A673 (cell line): ENCODE results near the gene AKAP3. TPM values are rescaled to one million over a fixed set of nuclear protein-coding genes. Genes with fewer than 3 reads are reported as not detected.

Source experiments
- BruUV-seq: library from RNA; stranded (reverse); fragments of 400-500 nt; replicated peaks from 2 replicates; lab custom pipeline; 2021; lab: Mats Ljungman, UMichigan
- CTCF ChIA-PET: fragments of 300-600 bp; sonication (Branson Sonifier 250); formaldehyde crosslinking; loops from one replicate; lab custom pipeline; 2022; ENCODE audit warnings: antibody characterized with exemption; lab: Charles Lee
- POLR2A ChIA-PET: fragments of 300-600 bp; sonication (Branson Sonifier 250); formaldehyde crosslinking; loops from one replicate; lab custom pipeline; 2022; ENCODE audit warnings: antibody characterized with exemption; ENCODE audit not compliant: low non-redundant PET; lab: Charles Lee
- DNase-seq: peaks from one replicate; pipeline ENCODE4 v3.0.0-alpha.2; 2015; ENCODE audit warnings: low spot score
- H3K27ac ChIP-seq: fragments of 200-600 bp; sonication (generic); 2 replicates; pipeline ENCODE4 v1.5.1; 2016; ENCODE audit warnings: mixed run types, low read depth, mild to moderate bottlenecking, mixed read lengths, antibody characterized with exemption, low read length; ENCODE audit not compliant: poor library complexity, severe bottlenecking
- H3K27me3 ChIP-seq: fragments of 200-600 bp; sonication (generic); replicated peaks from 2 replicates; pipeline ENCODE4 v1.6.1; 2017; ENCODE audit warnings: mixed run types, low read depth, mild to moderate bottlenecking, mixed read lengths, antibody characterized with exemption, low read length; ENCODE audit not compliant: insufficient read depth, poor library complexity
- H3K36me3 ChIP-seq: fragments of 200-600 bp; sonication (generic); 2 replicates; pipeline ENCODE4 v1.6.1; 2016; ENCODE audit warnings: mixed run types, mild to moderate bottlenecking, mixed read lengths, antibody characterized with exemption, low read length; ENCODE audit not compliant: insufficient read depth, poor library complexity, severe bottlenecking
- H3K4me1 ChIP-seq: fragments of 200-600 bp; sonication (generic); 2 replicates; pipeline ENCODE4 v1.6.1; 2017; ENCODE audit warnings: mixed run types, mild to moderate bottlenecking, mixed read lengths, antibody characterized with exemption, low read length; ENCODE audit not compliant: insufficient read depth, poor library complexity, severe bottlenecking
- H3K4me3 ChIP-seq: fragments of 200-600 bp; sonication (generic); 2 replicates; pipeline ENCODE4 v1.5.1; 2016; ENCODE audit warnings: low read depth, mixed run types, mild to moderate bottlenecking, mixed read lengths, low read length; ENCODE audit not compliant: poor library complexity, severe bottlenecking
- H3K9me3 ChIP-seq: fragments of 200-600 bp; sonication (generic); 2 replicates; pipeline ENCODE4 v1.6.1; 2016; ENCODE audit warnings: mixed run types, low read depth, mild to moderate bottlenecking, mixed read lengths, antibody characterized with exemption, low read length; ENCODE audit not compliant: poor library complexity, severe bottlenecking
- CTCF ChIP-seq: fragments of 300-800, 200-600 bp; sonication (generic); conservative IDR thresholded peaks from 2 replicates; pipeline ENCODE4 v1.5.1; 2017; ENCODE audit warnings: low read depth, mild to moderate bottlenecking, antibody characterized with exemption, low read length, moderate library complexity, mixed read lengths
- EZH2 ChIP-seq: fragments of 200-600 bp; sonication (generic); IDR thresholded peaks from 2 replicates; pipeline ENCODE4 v1.6.1; 2017; ENCODE audit warnings: borderline replicate concordance, low read depth, mild to moderate bottlenecking, mixed read lengths, antibody characterized with exemption, low read length; ENCODE audit not compliant: poor library complexity, severe bottlenecking
- intact Hi-C: fragments of 100-400 bp; cut with micrococcal nuclease; formaldehyde crosslinking; loops from one replicate; pipeline ENCODE4 v1.10.0; 2022; ENCODE audit not compliant: unreplicated experiment
- total RNA-seq: library from RNA; stranded (reverse); gene quantifications from 2 replicates; pipeline ENCODE4 v1.2.3, GENCODE V29; 2021

Gene AKAP3
- total RNA-seq, 1 experiment from 2014 or later: 1.7 TPM

GRCh38 chr12:4588916-4589315 is 59.9 kb downstream of the AKAP3 start:
- no peak for DNase-seq
- Histone ChIP-seq H3K36me3 (no peaks in the 10 kb centered on the region), H3K4me3 (no peak overlapping the region), H3K27me3 (peaks cover 33% of the 10 kb centered on the region), H3K27ac (no peak overlapping the region), H3K4me1 (no peaks in the 10 kb centered on the region), H3K9me3 (no peaks in the 10 kb centered on the region)
- TF ChIP-seq EZH2: no peak
- POLR2A ChIA-PET: no interaction called here
- BruUV-seq: no TSS peak
- intact Hi-C loops: loop anchor here (10.0 kb wide), 1 partner anchor 166 kb away; no protein-coding TSS in a partner anchor
- CTCF ChIA-PET: no interaction called here

GRCh38 chr12:4587108-4587507 is 61.7 kb downstream of the AKAP3 start:
- BruUV-seq: no TSS peak
- no peak for DNase-seq
- H3K9me3 ChIP-seq: no peaks in the 10 kb centered on the region
- no peaks in the 10 kb centered on the region for H3K36me3 ChIP-seq
- H3K4me1 ChIP-seq: no peaks in the 10 kb centered on the region
- H3K27me3 ChIP-seq: peaks cover 17% of the 10 kb centered on the region
- no peak overlapping the region for H3K4me3 ChIP-seq
- ChIA-PET POLR2A (no interaction called here), CTCF (interaction anchor here (0.6 kb wide), 1 partner anchor 1260 kb away, joined by 3 read pairs; no protein-coding TSS in a partner anchor)
- no peak for TF ChIP-seq CTCF
- TF ChIP-seq EZH2: no peak
- intact Hi-C loops: loop anchor here (10.0 kb wide), 1 partner anchor 168 kb away; no protein-coding TSS in a partner anchor
- H3K27ac ChIP-seq: no peak overlapping the region

- Histone ChIP-seq H3K9me3 (no peaks in the 10 kb centered on the region), H3K27ac (no peak overlapping the region), H3K4me1 (no peaks in the 10 kb centered on the region), H3K36me3 (no peaks in the 10 kb centered on the region), H3K27me3 (peaks cover 14% of the 10 kb centered on the region), H3K4me3 (no peak overlapping the region)
- TF ChIP-seq CTCF (no peak), EZH2 (no peak)
- no TSS peak for BruUV-seq
- intact Hi-C loops: loop anchor here (10.0 kb wide), 1 partner anchor 168 kb away; no protein-coding TSS in a partner anchor
- CTCF ChIA-PET: interaction anchor here (0.6 kb wide), 1 partner anchor 1260 kb away, joined by 3 read pairs; no protein-coding TSS in a partner anchor
- no peak for DNase-seq
- POLR2A ChIA-PET: no interaction called here
Observed at GRCh38 chr12:4586500-4586899, 62.4 kb downstream of the AKAP3 start.

GRCh38 chr12:4584896-4585295 is 64.0 kb downstream of the AKAP3 start:
- ChIA-PET CTCF (no interaction called here), POLR2A (no interaction called here)
- H3K9me3 ChIP-seq: no peaks in the 10 kb centered on the region
- intact Hi-C loops: loop anchor here (10.0 kb wide), 1 partner anchor 170 kb away; no protein-coding TSS in a partner anchor
- no TSS peak for BruUV-seq
- no peak overlapping the region for H3K27ac ChIP-seq
- no peak for DNase-seq
- TF ChIP-seq EZH2 (no peak), CTCF (no peak)
- H3K27me3 ChIP-seq: no peaks in the 10 kb centered on the region
- no peak overlapping the region for H3K4me3 ChIP-seq
- H3K4me1 ChIP-seq: no peaks in the 10 kb centered on the region
- H3K36me3 ChIP-seq: no peaks in the 10 kb centered on the region
